ENCODE results near the gene UQCRHL.

DNA sequence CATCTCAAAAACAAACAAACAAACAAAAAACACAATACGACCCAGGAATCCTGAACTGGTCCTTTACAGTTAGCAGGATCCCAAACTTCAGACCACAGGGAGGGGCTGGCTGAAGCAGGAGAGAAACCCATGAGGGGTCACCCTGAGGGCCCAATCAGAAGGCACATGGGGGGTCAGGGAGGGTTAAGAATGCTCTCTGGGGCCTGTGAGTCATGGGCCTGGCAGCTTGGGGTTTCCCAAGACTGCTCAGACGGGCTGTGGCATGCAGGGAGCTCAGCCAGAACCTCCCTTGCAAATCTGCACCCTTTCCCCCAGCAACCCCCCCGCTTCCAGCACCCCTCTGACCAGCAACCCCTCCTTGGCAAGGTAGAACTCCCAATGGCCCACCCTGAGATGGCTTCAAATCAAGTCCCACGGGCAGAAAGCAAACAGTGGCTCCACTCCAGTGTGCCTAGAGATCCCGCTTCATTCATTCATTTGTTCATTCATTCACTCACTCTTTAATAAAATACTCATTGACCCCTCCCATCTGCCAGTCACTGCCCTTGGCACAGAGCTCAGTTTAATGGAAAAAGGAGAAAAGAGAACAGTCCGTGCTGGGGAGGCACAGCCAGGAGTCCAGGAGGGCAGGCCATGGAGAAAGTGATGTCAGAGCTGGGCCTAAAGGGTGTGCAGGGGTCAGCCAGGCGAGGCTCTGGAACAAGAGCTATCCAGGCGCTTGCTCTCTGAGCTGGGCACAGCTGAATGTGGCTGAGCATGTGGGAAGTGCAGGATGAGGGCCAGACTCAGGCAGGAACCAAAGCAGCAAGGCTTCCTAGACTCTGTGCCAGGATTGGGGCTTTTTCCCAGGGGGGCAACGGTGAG lies 8.2 kb downstream of the UQCRHL start:
- TF ChIP-seq CTCF (IDR thresholded peaks at IDR 0.05; ENCODE audit: insufficient read depth, low read length): no peak
- no peak for TF ChIP-seq POLR2AphosphoS5 (IDR thresholded peaks at IDR 0.05; ENCODE audit: low read depth)
- no peak for TF ChIP-seq REST (IDR thresholded peaks at IDR 0.05; ENCODE audit: insufficient replicate concordance, low read depth)

Data from HL-60 (cell line).